ENCODE results near the gene KRT73.

KRT73 gene

GRCh38 chr12:52573306-52573705 is 45.1 kb downstream of the KRT73 start:
- no peak overlapping the region for H3K4me3 ChIP-seq (ENCODE audit: low read length, poor library complexity, severe bottlenecking)
- H3F3A ChIP-seq (ENCODE audit: low read depth), result no peaks in the 10 kb centered on the region
- TF ChIP-seq EZH2phosphoT487 (IDR thresholded peaks at IDR 0.05; ENCODE audit: borderline replicate concordance), result no peak
- TF ChIP-seq CTCF (conservative IDR thresholded peaks at IDR 0.05; ENCODE audit: low read length), result no peak
- no peaks in the 10 kb centered on the region for H3K9me2 ChIP-seq (replicated peaks; ENCODE audit: low read depth, low read length)
- H3K27me3 ChIP-seq (ENCODE audit: insufficient read depth, low read length, poor library complexity, severe bottlenecking), result no peaks in the 10 kb centered on the region
- H2AFZ ChIP-seq (ENCODE audit: low read length), result 0 out of 2 replicates have a peak overlapping the region, but pooled peaks have one; percentile 34
- no peaks in the 10 kb centered on the region for H3K9me3 ChIP-seq (ENCODE audit: insufficient read depth, low read depth, low read length)
- no peak overlapping the region for H3K9ac ChIP-seq (ENCODE audit: low read depth, low read length, poor library complexity, severe bottlenecking)
- H4K20me1 ChIP-seq (ENCODE audit: insufficient read depth, low read length, poor library complexity, severe bottlenecking), result no peaks in the 10 kb centered on the region
- H3K36me3 ChIP-seq (ENCODE audit: insufficient read depth, low read length), result no peaks in the 10 kb centered on the region
- H3K79me2 ChIP-seq (ENCODE audit: insufficient read depth, low read length), result no peaks in the 10 kb centered on the region
- peaks cover 9% of the 10 kb centered on the region for H3K4me1 ChIP-seq (ENCODE audit: insufficient read depth, low read length, poor library complexity, severe bottlenecking)
- H3K4me2 ChIP-seq (ENCODE audit: low read depth, low read length, poor library complexity, severe bottlenecking), result no peak overlapping the region

GRCh38 chr12:52570511-52570910 is 47.8 kb downstream of the KRT73 start:
- Histone ChIP-seq H3F3A (ENCODE audit: low read depth) (no peaks in the 10 kb centered on the region), H3K9ac (ENCODE audit: low read depth, low read length, poor library complexity, severe bottlenecking) (no peak overlapping the region), H3K36me3 (ENCODE audit: insufficient read depth, low read length) (no peaks in the 10 kb centered on the region), H3K4me3 (ENCODE audit: low read length, poor library complexity, severe bottlenecking) (no peak overlapping the region), H4K20me1 (ENCODE audit: insufficient read depth, low read length, poor library complexity, severe bottlenecking) (no peaks in the 10 kb centered on the region), H3K9me2 (replicated peaks; ENCODE audit: low read depth, low read length) (no peaks in the 10 kb centered on the region), H2AFZ (ENCODE audit: low read length) (no peak overlapping the region), H3K4me1 (ENCODE audit: insufficient read depth, low read length, poor library complexity, severe bottlenecking) (peaks cover 9% of the 10 kb centered on the region), H3K79me2 (ENCODE audit: insufficient read depth, low read length) (no peaks in the 10 kb centered on the region), H3K27me3 (ENCODE audit: insufficient read depth, low read length, poor library complexity, severe bottlenecking) (no peaks in the 10 kb centered on the region), H3K4me2 (ENCODE audit: low read depth, low read length, poor library complexity, severe bottlenecking) (no peak overlapping the region), H3K9me3 (ENCODE audit: insufficient read depth, low read depth, low read length) (no peaks in the 10 kb centered on the region)
- TF ChIP-seq CTCF (conservative IDR thresholded peaks at IDR 0.05; ENCODE audit: low read length) (no peak), EZH2phosphoT487 (IDR thresholded peaks at IDR 0.05; ENCODE audit: borderline replicate concordance) (no peak)

- no peaks in the 10 kb centered on the region for H3F3A ChIP-seq (ENCODE audit: low read depth)
- no peaks in the 10 kb centered on the region for H3K4me1 ChIP-seq (ENCODE audit: insufficient read depth, low read length, poor library complexity, severe bottlenecking)
- TF ChIP-seq EZH2phosphoT487 (IDR thresholded peaks at IDR 0.05; ENCODE audit: borderline replicate concordance) (no peak), CTCF (conservative IDR thresholded peaks at IDR 0.05; ENCODE audit: low read length) (no peak)
- H4K20me1 ChIP-seq (ENCODE audit: insufficient read depth, low read length, poor library complexity, severe bottlenecking), result no peaks in the 10 kb centered on the region
- no peak overlapping the region for H3K4me2 ChIP-seq (ENCODE audit: low read depth, low read length, poor library complexity, severe bottlenecking)
- no peaks in the 10 kb centered on the region for H3K36me3 ChIP-seq (ENCODE audit: insufficient read depth, low read length)
- no peaks in the 10 kb centered on the region for H3K9me2 ChIP-seq (replicated peaks; ENCODE audit: low read depth, low read length)
- no peak overlapping the region for H2AFZ ChIP-seq (ENCODE audit: low read length)
- no peaks in the 10 kb centered on the region for H3K79me2 ChIP-seq (ENCODE audit: insufficient read depth, low read length)
- no peak overlapping the region for H3K9ac ChIP-seq (ENCODE audit: low read depth, low read length, poor library complexity, severe bottlenecking)
- H3K4me3 ChIP-seq (ENCODE audit: low read length, poor library complexity, severe bottlenecking), result no peak overlapping the region
- H3K9me3 ChIP-seq (ENCODE audit: insufficient read depth, low read depth, low read length), result no peaks in the 10 kb centered on the region
- H3K27me3 ChIP-seq (ENCODE audit: insufficient read depth, low read length, poor library complexity, severe bottlenecking), result no peaks in the 10 kb centered on the region
Observed at GRCh38 chr12:52568111-52568510, 50.2 kb downstream of the KRT73 start.

Measured in Loucy (cell line).